GDM1 (cell line): ENCODE measurements around the gene ERG.

ENCODE experiments used
- DNase-seq: peaks from one replicate; lab custom pipeline; 2025; lab: John Stamatoyannopoulos, UW

ERG gene, protein sequence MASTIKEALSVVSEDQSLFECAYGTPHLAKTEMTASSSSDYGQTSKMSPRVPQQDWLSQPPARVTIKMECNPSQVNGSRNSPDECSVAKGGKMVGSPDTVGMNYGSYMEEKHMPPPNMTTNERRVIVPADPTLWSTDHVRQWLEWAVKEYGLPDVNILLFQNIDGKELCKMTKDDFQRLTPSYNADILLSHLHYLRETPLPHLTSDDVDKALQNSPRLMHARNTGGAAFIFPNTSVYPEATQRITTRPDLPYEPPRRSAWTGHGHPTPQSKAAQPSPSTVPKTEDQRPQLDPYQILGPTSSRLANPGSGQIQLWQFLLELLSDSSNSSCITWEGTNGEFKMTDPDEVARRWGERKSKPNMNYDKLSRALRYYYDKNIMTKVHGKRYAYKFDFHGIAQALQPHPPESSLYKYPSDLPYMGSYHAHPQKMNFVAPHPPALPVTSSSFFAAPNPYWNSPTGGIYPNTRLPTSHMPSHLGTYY

DNA sequence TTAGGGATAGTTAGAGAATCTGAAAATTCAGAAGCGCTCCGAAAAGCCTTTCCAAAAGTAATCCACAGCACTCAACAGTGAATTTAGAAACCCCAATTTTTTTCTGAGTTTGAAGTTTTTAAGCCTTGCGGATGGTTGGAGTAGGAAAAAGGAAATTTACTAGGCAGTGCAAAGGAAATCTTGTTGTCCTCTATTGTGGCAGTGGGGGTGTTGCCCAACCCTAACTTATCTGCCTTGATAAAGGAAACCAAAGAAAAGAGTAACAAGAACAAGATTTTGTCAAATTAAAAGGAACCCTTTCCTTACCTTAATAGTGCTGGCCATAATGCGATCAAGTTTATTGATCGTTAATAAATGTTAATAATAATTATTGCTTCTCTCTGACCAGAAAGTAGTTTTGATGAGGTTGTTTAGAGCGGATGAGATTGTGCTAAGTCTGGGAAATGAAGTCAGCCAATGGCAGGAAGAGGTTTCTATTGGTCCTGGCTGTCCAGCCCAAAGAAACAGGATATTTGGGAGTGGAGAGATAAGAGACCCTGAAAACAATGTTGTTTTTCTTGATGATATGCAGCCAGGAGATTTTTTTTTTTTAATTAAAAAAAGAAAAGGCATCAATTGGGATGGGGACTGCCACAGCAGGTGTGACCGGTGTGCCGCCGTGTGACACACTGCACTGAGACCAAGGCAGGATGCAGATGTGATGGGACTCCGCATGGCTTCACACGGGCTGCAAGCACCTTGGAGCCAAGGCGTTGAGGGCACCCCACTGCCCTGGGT, at the start of gene ERG:
Gene ERG (minus strand): TSS at position 421 of the 777 bp plus-strand sequence. CDS start 97 bp downstream, at position 324.
- DNase-seq: peak; percentile 59

DNA sequence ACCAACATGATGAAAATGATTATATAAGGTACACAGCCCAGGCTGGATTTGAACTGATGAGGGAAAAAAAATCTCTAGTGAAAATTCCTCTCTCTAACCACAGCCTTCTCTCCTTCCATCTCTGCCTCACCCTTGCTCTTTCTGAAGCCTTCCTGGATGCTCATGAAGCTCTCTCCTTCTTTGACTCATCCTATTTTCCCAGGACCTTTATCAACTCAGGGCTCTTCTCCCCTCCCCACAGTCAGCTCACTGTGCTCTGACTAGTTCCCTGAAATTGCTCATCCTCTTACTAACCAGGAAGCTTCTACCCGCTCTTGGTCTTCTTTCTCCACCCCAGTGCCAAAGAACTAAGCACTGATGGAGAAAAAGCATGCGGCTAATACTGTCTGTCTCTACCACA, 46.4 kb upstream of the ERG start:
- no peak for DNase-seq

DNA sequence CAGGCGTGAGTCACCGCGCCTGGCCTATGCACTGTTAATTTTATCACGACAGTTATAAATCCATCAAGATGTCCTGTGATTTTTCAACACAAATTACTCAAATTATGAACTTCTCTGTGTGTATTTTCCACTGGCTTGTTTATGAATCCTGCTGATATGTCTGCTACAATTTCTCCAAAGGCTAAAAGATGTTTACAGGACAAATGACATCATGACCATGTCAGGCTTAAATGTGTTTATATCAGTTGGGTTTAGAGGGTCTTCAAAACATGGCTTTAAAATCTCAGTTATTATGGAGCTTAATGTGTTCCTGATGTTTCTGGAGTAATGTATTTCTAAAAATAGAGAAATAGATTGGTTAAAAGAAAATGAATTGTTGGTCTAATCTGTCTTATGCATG, 44.0 kb upstream of the ERG start:
- DNase-seq: no peak

DNA sequence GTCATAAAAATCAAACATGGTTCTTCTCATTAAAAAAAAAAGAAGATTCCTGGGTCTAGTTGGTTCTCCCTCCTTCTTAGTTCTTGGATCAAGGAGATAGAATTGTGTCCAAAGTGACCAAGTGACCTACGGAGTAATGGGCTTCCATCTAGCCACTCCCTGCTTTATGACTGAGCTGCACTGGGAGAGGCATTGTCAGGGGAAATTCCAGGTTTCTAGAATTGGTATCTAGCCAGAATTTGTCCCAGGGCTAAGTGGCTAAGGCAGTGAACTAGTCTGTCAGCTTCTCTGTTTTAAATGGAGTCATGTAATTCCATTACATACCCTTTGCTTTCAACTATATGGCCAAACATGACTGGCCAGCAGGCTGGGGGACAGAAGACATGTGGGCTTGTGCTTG, 40.1 kb upstream of the ERG start:
- DNase-seq: no peak

DNA sequence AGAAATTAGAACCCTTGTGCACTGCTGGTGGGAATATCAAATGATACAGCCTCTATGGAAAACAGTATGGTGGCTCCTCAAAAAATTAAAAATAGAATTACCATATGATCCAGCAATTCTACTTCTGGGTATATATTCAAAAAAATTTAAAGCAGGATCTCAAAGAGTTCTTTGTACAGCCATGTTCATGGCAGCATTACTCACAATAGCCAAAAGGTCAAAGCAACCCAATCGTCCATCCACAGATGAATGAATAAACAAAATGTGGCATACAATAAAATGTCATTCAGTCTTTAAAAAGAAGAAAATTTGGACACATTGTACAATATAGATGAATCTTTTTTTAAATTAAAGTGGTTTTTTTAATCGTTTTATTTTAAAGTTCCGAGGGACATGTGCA, 36.3 kb upstream of the ERG start:
- DNase-seq: no peak

DNA sequence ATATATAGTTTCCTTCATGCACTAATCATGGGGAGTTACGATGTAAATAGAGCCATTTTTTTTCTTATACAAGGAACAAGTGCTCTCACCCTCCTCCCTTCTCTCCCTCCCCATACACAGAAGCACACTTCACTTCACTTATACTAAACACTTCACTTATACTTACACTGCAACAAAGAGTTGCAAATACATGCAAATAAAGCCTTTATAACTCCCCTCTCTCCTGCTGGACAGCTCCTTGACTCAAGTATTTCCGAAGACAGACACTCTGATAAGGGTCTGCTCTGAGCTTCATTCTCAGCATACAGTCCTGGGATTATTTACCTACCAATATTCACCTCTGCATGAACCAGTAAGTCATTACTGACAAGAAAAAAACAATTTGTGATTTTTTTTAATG, 35.6 kb upstream of the ERG start:
- no peak for DNase-seq

DNA sequence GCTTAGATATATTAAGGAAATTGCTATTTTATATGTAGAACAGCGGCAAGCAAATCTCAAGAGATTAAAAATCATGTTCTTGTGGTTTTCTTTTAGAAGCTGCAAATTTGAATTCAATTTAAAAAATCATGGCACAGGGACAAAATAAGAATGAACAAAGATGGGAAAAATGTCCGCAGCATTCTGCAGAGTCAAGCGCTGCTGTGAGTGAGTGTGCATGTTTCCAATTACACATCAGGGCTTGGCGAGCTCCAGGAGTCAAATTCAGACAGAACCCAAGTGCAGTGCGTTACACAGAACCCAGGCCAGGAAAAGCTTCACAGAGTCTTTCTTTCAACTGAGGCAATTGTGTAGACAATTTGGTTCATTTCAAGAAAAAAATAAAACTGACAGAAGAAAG, 33.3 kb upstream of the ERG start:
- no peak for DNase-seq

DNA sequence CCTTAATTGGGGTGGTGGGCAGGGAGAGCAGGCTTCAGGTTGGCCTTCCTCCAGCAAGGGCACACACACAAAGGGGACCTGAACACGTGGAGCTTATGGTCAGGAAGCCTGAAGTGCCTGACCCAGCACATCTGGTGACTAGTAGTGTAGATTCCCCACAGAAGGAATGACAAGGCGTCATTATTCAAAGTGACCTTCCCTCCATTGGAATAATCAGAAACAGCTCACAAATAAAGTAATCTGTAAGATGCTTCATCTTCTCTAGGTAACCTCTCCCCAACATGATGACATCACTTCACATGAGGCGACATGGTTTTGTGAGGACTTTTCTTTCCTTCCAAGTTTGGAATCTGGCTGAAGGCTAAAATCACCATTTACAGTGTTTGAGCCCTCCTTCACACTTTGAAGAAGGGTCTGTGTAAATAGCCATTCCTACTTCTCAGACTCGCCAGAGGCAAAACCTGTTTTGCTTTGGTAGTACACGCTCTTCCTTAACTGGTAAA, 32.8 kb upstream of the ERG start:
- no peak for DNase-seq

DNA sequence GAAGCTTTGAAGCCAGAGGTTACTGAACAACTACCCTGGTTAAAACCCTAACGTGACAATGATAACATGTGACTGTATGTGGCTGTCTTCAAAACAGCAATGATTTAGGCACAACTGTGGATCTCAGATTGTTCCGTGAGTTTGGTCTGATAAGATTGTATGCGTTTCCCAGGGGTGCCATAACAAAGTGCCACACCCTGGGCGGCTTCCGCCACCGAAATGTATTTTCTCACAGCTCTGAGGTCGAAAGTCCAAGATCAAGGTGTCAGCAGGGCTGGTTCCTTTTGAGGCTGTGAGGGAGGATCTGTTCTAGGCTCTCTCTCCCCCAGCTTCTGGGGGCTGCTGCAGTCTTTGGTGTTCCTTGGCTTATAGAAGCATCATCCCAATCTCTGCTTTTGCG, 29.5 kb upstream of the ERG start:
- DNase-seq: no peak

DNA sequence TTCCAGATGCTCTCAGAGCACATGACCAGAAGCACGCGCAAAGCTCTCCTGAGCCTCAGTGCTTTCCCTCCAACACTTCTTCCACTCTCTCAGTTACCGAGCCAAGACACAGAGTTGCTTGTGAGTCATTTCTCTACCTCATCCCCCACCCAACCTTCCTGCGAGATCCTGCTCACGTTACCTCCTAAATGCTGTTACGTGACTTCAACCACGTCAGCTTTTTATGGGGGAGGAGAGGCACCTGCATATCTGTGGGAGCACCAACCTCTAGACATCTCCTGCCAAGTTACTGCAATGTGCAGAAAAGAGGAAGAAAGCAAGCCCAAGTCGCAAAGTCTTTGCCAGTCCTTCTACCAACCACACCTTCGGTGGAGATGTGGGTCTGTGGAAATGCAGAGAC, 27.2 kb upstream of the ERG start:
- DNase-seq: no peak

DNA sequence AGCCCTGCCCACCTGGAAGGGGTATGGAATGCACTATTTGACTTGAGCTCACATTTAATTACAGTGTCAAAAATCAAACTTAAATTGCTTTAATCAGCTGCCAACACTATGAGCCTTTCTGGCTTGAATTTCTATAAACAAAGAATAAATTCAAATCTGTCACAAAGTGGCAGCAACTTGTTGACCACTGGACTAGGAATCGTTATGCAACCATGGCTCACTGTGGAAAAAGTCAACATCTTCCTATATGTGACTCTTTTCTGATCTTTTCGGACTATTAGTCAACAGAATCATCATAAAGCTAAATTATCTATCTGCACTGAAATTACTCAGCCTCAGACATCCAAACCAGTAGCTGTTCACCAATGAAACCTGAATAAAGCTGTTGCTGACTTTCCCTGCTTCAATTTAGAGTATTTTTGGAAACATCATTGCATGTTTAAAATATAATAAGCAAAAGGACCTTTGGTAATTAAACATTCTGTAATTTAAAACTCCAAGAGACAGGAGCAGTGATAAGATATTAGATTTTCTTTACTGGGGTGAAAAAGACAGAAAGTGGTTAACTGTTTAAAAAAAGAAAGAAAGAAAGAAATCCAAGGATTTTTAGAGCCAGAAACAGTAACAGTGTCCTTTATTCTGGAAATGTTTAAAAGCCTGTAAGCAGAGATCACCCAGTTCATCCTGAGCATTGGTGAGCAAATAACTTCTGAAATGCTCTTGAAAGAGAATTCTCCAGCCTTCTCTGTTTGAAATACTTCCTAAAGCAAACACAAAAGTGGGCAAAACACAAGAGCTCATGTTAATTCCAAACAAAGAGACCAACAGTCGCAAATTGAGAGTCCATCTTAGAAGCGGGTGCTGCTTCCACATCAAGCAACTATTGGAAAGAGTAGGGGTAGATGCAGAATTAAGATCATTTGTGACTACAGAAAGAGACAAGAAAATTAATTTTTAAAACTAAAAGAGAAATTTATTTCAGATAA, 26.2 kb upstream of the ERG start:
- DNase-seq: no peak

DNA sequence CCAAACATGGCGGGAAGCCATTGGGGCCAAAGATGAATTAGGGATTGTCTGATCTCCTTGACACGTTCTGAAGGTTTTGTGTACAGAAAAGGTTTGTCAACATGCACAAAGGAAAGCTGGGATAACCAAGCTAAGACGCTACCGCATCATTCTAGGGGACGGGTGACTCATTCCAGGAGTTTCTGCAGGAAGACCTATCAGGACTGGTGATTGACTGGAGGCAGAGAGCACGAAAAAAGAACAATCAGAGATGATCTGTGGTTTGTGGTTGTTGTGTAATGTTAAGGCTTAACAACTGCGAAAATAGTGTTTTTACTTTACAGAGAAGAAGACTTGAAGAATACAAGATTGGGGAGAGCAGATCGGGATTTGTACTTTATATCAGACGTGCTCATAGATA, 22.2 kb upstream of the ERG start:
- no peak for DNase-seq

DNA sequence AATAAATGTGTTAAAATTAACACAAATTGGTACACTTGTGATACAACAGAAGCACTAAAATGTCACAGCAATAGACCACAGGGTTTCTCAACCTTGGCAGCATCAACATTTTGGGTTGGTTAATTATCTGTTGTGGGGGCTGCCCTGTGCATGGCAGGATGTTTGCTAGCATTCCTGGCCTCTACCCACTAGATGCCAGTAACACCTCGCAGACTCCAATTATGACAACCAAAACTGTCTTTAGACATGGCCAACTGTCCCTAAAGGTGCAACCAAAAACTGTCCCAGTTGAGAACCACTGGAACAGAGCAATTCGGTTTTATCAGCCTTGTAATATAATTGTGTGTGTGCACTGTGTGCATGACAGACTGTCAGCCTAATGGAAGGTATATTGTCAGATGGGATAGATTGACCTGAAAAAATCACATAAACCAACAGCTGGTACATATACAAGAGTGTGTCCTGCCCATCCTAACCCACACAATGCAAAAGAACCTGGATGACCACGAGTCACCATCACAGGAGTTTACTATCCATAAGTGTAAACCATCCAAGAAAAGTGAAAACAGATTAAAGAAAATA, 13.5 kb upstream of the ERG start:
- DNase-seq: no peak

DNA sequence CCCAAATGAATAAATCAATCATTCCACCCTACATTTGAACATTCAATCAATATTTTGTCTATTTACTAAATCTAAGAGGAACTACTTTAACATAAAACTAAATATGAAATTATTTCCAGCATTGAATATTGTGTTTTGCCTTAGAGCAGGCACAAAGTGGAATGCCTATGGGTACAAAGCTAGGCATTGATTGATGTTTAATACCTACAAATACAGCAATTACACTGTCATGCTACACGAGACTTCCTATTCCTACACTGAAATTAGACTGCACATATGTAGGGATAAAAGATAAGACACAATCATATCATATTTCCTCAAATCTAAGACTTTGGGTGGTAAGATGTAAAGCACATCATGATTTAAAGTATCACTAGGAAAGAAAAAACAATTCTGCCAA, 12.9 kb upstream of the ERG start:
- DNase-seq: no peak

DNA sequence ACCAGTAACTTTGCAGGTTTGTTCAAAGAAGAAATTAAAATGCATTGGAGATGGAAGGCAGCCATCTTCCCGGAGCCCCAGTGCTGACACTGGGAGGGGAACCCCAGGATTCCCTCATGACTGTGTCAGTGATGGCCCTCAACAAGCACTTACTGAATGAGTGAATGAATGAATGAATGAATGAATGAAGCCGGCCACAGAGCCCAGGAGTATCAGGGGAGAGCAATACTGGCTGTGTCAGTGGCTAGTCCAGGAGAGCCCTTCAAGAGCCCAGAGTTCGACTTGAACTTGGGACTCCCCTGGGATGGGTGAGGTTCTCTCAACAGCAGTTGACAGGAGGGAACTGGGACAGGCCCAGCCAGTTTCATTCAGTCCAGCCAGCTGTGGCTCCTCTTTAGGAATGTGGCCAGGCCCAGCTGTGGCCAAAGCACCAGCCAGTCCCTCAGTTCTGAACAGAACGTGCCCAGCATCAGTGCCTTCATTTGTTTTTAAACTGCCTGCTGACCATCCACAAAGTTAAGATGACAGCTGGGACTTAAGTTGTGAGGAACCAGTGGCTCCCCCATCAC, 9.2 kb upstream of the ERG start:
- no peak for DNase-seq

DNA sequence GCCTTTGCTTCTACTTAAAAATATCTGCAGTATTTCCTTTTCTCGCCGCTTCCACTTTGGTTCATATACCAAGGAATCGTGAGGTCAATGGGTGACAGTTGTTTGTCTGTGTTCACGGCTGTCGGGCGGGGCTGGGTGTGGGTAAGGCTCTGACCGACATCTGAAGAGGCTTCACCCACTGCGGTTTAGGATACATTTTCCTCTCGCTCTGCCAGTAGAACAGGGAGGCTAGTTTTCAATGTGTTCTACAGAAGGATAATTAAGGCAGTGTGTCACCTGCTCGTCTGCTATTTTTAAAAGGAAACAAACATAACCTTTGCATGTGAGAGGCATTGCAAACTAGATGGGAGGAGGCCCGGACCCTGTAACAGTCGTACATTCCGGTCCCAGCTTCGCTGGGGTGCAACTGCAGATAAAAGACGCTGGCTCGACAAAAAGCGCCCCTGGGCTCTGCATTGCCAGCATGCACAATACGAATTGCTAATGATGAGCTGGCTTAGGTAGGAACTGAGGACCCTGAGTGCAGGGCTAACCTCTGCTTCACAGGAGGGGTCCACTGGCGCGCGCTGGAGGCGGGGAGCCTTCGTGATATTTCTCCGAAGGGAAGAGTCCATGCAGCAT, 8.5 kb upstream of the ERG start:
- DNase-seq: peak; percentile 76

DNA sequence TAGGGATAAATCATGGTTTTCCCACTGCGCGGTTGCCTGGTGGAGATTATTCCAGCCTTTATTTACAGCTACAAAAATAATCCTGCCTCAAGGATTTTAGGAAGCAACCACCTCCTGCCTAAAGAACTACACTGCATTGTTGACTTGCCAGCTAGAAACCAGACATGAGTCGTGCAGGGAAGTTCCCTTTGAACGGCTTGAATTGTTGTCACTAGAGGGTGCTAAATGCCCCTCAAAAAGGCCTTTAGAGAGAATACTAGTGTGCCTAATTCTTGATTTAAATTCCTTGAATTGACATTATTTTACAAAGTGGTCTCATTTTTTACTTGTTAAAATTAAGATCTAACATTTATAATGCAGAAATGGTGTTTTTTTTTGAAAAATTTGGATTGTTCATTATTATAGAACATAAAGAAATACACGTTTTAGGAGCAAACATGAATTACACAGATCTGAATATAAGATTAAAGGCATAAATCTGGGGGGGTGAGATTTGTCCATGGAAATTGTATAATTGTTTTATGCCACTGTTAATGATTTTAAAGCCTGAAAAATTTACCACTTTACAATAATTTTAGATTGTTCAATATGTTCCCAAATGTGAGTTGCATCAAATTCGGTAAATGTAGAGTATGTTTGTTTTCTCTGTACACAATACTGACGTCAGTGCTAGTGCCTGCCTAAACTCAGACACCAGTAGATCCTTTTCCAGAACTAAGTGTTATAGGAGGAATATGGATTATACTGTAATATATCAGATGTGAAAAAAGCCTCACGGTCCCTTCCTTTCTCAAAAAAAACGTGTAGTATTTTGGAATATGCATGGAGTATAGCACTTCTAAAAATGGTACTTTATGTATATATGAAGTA, 7.6 kb upstream of the ERG start:
- DNase-seq: peak; percentile 60

DNA sequence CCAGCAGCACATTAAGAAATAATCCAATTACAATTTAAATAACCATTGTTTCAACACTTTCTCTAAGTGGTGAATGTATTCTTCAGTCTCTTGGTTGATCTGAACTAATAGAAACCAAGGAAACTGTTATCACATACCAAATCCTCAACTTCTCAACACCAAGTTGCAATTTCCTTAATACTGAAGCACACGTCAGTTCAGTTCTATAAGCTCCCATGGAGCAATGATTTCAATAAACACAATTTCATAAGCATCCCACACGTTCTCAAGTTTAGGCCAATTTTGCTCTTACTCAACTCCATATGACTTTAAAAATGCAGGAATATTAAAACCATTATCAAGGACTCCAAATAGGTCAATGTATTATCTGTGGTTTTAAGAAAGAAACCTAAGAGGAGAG, 5.8 kb upstream of the ERG start:
- no peak for DNase-seq

DNA sequence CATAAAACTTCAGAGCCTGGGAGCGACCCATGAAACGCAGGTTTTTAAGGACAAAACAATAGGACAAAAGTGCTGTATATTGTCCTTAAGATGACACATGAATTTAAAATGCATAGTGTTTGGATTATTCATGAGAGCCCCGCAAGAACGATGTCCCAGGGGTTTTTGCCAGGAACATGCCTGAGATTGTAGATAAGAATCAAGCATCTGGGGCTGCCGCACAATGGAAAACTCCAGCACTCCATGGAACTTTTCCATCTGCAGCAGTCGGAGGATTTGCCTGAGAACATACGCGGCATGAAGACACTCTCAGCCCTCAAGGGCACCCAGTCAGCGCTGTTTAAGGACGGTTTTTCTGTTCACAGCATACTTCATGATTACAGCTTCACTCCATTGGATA, 5.3 kb upstream of the ERG start:
- no peak for DNase-seq

DNA sequence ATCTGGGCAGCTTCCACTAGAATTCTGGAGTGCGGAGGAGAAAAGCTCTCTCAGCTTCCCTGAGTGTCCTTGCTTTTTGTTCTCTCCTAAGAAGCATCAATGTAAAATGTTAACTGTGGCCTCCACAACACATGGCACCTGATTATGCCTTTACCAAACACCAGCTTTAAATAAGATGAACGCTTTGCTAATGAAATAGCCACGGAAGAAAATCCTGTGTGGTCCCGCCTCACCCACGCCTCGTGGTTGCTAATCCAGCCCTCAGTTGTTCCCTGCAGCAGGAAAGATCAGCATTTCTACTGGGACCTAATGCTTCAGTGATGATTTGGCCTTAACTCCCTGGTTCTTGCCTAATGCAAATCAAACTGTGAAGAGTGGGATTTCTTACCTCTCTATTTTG, 1.8 kb upstream of the ERG start:
- DNase-seq: no peak
